Measurements from ENCODE around the gene MSLN. TPM values are rescaled to one million over a fixed set of nuclear protein-coding genes. Genes with fewer than 3 reads are reported as not detected.

MSLN gene
- total and polyA plus RNA-seq, 9 of the 15 experiments (the other 6 are each of a cell fraction or from before 2014, with no cell fraction given) = not detected

DNA sequence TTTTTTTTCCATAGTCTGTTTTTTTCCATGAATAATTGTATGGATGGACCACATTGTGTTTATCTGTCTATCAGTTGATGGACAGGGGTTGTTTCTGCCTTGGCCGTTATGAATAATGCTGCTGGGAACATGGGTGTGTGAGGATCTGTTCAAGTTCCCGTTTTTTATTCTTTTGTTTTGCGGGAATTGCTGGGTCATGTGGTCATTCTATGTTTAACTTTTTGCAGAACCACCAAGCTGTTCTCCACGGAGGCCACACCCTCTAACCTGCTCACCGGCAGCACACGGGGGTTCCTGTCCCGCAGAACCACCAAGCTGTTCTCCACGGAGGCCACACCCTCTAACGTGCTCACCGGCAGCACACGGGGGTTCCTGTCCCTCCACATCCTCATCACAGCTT lies 5.9 kb upstream of the MSLN start (continued):
- TF ChIP-seq, protein P1, sequence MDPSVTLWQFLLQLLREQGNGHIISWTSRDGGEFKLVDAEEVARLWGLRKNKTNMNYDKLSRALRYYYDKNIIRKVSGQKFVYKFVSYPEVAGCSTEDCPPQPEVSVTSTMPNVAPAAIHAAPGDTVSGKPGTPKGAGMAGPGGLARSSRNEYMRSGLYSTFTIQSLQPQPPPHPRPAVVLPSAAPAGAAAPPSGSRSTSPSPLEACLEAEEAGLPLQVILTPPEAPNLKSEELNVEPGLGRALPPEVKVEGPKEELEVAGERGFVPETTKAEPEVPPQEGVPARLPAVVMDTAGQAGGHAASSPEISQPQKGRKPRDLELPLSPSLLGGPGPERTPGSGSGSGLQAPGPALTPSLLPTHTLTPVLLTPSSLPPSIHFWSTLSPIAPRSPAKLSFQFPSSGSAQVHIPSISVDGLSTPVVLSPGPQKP (CRISPR knock-in tag; IDR thresholded peaks at IDR 0.05) = no peak
- TF ChIP-seq, protein P2, sequence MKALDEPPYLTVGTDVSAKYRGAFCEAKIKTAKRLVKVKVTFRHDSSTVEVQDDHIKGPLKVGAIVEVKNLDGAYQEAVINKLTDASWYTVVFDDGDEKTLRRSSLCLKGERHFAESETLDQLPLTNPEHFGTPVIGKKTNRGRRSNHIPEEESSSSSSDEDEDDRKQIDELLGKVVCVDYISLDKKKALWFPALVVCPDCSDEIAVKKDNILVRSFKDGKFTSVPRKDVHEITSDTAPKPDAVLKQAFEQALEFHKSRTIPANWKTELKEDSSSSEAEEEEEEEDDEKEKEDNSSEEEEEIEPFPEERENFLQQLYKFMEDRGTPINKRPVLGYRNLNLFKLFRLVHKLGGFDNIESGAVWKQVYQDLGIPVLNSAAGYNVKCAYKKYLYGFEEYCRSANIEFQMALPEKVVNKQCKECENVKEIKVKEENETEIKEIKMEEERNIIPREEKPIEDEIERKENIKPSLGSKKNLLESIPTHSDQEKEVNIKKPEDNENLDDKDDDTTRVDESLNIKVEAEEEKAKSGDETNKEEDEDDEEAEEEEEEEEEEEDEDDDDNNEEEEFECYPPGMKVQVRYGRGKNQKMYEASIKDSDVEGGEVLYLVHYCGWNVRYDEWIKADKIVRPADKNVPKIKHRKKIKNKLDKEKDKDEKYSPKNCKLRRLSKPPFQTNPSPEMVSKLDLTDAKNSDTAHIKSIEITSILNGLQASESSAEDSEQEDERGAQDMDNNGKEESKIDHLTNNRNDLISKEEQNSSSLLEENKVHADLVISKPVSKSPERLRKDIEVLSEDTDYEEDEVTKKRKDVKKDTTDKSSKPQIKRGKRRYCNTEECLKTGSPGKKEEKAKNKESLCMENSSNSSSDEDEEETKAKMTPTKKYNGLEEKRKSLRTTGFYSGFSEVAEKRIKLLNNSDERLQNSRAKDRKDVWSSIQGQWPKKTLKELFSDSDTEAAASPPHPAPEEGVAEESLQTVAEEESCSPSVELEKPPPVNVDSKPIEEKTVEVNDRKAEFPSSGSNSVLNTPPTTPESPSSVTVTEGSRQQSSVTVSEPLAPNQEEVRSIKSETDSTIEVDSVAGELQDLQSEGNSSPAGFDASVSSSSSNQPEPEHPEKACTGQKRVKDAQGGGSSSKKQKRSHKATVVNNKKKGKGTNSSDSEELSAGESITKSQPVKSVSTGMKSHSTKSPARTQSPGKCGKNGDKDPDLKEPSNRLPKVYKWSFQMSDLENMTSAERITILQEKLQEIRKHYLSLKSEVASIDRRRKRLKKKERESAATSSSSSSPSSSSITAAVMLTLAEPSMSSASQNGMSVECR (CRISPR knock-in tag; IDR thresholded peaks at IDR 0.05) = no peak
- TF ChIP-seq BRD9 (IDR thresholded peaks at IDR 0.05; ENCODE audit: low read depth, partially characterized antibody) (no peak), RAD21 (CRISPR knock-in tag; conservative IDR thresholded peaks at IDR 0.05 in 1 of 2, IDR thresholded peaks at IDR 0.05 in 1 of 2) (no peak), SMARCE1 (IDR thresholded peaks at IDR 0.05) (0 out of 2 replicates have a peak, but pooled peaks have one; percentile 17), SNRNP70 (optimal IDR thresholded peaks at IDR 0.05; ENCODE audit: low read depth, low read length) (no peak), CBX2 (IDR thresholded peaks at IDR 0.05; ENCODE audit: insufficient read depth, low read length, poor library complexity, severe bottlenecking) (no peak), RB1 (IDR thresholded peaks at IDR 0.05; ENCODE audit: low read depth) (no peak), MEF2A (IDR thresholded peaks at IDR 0.05; ENCODE audit: control insufficient read depth, low read depth, low read length) (no peak), CEBPB (tag; IDR thresholded peaks at IDR 0.05) (no peak), ZNF586 (CRISPR knock-in tag; conservative IDR thresholded peaks at IDR 0.05) (no peak), MCM2 (IDR thresholded peaks at IDR 0.05; ENCODE audit: low read depth) (no peak)
- TF ChIP-seq, protein P3, sequence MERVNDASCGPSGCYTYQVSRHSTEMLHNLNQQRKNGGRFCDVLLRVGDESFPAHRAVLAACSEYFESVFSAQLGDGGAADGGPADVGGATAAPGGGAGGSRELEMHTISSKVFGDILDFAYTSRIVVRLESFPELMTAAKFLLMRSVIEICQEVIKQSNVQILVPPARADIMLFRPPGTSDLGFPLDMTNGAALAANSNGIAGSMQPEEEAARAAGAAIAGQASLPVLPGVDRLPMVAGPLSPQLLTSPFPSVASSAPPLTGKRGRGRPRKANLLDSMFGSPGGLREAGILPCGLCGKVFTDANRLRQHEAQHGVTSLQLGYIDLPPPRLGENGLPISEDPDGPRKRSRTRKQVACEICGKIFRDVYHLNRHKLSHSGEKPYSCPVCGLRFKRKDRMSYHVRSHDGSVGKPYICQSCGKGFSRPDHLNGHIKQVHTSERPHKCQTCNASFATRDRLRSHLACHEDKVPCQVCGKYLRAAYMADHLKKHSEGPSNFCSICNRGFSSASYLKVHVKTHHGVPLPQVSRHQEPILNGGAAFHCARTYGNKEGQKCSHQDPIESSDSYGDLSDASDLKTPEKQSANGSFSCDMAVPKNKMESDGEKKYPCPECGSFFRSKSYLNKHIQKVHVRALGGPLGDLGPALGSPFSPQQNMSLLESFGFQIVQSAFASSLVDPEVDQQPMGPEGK (CRISPR knock-in tag; IDR thresholded peaks at IDR 0.05; ENCODE audit: borderline replicate concordance) = no peak
- TF ChIP-seq, protein P4, sequence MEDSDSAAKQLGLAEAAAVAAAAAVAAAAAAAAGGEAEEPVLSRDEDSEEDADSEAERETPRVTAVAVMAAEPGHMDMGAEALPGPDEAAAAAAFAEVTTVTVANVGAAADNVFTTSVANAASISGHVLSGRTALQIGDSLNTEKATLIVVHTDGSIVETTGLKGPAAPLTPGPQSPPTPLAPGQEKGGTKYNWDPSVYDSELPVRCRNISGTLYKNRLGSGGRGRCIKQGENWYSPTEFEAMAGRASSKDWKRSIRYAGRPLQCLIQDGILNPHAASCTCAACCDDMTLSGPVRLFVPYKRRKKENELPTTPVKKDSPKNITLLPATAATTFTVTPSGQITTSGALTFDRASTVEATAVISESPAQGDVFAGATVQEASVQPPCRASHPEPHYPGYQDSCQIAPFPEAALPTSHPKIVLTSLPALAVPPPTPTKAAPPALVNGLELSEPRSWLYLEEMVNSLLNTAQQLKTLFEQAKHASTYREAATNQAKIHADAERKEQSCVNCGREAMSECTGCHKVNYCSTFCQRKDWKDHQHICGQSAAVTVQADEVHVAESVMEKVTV (CRISPR knock-in tag; IDR thresholded peaks at IDR 0.05) = no peak
- TF ChIP-seq, protein P5, sequence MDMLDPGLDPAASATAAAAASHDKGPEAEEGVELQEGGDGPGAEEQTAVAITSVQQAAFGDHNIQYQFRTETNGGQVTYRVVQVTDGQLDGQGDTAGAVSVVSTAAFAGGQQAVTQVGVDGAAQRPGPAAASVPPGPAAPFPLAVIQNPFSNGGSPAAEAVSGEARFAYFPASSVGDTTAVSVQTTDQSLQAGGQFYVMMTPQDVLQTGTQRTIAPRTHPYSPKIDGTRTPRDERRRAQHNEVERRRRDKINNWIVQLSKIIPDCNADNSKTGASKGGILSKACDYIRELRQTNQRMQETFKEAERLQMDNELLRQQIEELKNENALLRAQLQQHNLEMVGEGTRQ (CRISPR knock-in tag; IDR thresholded peaks at IDR 0.05) = no peak; the same call in 1 of the 2 replicates
- TF ChIP-seq, protein P6, sequence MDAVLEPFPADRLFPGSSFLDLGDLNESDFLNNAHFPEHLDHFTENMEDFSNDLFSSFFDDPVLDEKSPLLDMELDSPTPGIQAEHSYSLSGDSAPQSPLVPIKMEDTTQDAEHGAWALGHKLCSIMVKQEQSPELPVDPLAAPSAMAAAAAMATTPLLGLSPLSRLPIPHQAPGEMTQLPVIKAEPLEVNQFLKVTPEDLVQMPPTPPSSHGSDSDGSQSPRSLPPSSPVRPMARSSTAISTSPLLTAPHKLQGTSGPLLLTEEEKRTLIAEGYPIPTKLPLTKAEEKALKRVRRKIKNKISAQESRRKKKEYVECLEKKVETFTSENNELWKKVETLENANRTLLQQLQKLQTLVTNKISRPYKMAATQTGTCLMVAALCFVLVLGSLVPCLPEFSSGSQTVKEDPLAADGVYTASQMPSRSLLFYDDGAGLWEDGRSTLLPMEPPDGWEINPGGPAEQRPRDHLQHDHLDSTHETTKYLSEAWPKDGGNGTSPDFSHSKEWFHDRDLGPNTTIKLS (IDR thresholded peaks at IDR 0.05; ENCODE audit: borderline replicate concordance, low read depth) = no peak
